DMS53 treated with DMSO at 0.1 percent for 48 hours (cell line): ENCODE measurements around the gene MRPS9.

Experiments used
- DNase-seq: peaks from one replicate; lab custom pipeline; 2025; ENCODE audit not compliant: unreplicated experiment; lab: John Stamatoyannopoulos, UW

MRPS9 gene

DNA sequence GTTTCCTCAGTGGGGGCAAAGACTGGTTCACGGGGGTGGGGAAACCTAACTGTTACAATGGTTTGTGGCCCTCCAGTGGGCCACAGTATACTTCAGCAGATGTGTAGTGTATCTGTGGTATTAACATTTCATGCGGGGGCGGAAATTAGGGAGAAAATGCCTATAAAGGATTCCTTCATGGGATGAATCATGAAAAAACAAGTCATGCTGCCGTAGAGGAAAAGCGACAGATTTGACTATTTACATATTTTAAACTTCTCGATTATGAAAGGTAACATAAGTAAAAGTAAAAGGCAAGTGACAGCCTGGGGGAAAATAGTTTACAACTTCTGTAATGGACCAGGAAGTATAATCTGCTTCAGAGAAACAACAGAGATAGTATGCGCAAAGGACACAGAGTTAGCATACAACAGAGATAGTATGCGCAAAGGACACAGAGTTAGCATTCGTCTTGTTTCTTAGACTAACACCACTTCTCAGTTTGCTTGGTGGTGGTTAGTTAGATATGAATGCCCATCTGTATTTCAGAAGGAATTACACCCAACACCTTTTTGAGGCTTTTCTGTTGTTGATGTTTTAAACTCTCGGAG lies 41.1 kb downstream of the MRPS9 start:
- no peak for DNase-seq

DNA sequence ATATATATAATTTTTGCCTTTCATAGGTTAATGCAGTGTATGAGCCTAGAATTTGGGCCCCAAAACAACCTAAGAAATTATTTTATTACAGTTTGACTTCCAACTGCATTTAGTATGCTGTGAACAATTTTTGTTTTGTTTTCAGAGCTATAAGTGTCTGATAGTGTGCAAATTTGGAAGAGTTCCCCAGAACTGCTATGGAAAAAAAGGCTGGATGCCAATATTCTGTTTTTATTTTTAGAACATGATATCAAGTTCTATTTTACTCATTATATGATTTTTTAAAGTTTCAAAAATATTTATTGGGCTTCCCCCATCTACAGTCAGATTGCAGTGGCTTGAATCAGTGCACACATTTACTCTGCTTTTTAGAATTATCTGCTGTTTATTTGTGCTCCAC lies 42.6 kb downstream of the MRPS9 start:
- DNase-seq, result no peak

DNA sequence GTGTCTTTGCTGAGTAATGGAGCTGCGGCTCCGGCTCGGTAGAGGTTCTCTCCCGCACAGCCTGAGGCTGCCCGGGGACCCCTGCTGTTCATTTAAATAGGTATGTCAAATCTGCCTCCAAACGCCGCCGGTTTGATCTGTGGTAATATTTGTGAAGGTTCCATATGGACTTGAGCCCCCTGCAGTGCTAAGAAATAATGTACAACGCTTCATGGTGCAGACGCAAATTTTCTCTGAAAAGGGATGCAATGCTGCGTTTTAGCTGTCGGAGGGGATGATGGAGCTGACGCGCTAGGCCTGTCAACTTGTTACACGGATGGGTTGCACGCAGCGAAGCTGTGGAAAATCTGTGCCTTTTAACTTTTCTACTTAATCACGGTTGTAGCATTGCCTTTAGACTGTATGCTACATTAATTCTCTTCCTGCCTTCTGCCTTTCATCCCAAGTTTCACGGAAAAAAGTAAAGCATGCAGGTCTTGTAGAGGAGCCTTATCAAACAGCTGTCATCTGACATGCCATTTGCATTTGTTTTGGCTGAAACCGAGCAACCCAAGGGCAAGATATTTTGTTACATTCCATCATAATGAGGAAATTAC lies 43.2 kb downstream of the MRPS9 start:
- no peak for DNase-seq

DNA sequence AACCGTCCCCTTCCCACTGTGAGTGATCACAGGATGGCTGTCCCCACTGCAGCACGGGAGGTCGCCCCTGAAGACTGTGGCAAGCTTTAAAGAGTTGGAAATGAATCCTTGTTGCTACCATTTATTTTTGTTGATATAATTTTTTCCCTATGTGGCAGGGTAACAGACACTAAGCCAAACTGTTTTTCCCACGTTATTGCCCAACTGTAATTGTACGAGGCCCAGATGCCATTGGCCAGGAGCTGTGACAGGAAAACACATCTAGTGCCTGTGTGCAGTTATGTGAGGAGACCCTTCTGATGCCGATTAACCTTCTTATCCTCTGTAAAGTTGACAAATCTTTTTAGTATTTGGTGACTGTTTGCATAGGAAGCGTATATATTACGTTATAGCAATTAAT lies 44.2 kb downstream of the MRPS9 start:
- no peak for DNase-seq

DNA sequence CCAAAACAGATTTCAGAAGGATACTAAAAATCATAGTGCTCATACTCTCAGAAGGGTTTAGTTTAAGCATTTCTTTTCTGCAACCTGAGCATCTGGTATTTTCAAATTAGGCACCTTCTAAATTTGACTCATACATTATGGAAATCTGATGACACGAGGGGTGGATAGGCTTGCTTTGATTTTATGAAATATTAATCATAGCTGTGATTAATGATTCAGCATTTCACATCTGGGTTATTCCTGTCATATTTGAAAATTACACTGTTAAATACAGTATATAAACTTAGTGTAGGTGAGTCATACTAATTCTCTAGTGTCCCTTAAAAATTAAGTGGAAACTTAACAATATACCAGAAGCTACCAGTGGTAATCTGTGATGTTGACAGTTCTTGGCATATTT lies 47.7 kb downstream of the MRPS9 start:
- DNase-seq, result no peak

DNA sequence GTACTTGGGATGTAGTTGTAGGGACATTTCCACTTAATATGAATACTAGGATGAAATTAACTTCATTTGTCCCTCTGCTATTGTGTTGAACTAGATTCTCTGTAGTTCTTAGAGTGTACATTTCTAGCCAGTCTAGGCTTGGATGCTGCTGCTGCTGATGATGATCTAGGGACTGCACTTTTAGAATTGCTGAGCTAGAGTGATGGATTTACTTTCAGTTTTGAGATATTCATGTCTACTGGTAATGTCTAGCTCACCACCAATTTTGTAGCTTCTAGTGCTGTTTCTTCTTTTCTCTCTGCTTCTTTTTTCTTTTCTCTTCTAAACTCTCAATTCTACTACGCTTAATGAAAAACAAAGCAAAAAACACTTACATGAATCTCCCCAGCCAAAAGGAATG lies 49.4 kb downstream of the MRPS9 start:
- no peak for DNase-seq

DNA sequence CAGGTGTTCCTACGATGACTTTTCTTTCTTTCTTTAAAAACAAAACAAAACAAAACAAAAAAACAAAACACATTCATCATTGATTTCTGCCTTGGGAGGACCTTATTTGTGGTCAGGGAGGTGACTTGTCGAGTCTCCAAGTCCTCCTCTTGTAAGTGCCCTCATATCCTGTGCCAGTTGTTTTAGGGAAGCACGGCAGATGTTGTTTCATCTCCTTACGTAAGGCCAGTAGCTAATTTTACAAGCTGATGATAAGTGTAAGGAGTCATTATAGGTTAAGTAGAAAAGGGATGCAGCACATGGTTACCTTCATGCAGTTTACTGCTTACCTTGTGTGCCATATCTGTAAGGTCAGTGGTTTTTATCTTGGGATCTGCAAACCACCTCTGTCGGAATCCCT lies 52.2 kb downstream of the MRPS9 start:
- DNase-seq, result no peak

DNA sequence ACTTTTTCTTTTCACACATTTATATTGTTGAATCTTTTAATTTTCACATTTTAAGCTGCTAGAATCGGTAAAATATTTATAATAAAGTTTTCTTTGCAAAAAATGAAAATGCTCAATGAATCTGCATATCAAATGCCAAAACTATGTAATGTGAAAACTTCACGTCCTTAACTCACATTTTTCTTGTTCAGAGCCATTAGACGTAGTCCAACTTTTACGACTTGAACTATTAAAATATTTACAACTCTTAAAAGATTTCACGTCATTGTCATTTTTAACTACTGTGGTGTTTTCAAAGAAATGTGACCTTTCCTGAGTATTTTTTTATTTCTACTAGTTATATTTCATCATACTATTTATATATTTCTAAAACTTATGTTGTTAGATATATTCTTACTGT lies 54.9 kb downstream of the MRPS9 start:
- no peak for DNase-seq

DNA sequence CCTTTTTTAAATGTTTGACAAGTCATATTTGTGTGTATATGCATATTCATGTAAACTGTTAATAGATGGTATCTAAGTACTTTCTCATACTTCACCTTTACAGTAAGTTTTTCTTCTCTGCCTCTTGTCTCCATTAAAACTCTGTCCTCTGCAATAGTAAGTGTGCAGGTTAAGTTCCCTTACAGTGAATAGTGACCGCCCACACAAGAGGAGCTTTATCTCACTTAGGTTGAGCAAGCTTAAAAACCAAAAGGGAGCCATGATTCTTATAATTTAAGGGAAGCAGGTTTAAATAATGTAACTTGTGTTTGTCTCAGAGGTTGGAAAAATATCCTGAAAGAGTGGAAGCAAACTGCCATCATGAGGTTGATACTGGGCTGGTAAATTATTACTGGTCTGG lies 61.3 kb downstream of the MRPS9 start:
- DNase-seq, result no peak

DNA sequence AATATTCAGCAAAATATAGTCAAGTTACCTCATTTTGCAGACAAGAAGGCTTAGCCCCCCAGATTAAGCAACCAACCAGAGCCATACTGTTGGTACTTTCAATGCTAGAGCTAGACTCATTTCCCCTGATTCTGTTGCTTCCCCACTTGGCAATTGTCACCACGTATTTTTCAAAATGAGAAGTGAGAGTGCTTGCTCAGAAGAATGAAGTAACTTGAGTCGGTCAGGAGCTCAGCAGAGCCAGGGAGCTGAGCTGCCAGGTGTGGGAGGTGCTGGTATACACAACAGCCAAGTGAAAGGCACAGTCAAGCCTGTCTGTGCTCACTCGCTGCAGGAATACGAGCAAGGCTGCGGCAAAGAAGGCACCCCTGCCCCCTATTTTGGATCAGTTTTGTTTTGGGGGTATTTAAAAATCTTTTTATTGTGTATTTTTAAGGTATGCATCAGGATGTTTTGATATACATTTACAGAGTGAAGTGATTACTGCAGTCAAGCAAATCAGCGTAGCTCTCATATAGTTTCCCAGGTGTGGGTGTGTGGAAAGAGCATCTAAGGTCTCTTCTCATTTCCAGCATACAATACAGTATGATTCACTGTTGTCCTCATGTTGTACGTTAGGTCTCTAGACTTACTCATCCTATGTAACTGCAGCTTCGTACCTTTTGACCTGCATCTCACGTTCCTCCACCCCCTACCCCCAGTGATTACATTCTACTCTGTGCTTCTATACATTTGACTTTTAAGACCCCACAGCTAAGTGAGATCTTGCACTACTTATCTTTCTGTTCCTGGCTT lies 62.4 kb downstream of the MRPS9 start:
- DNase-seq, result no peak

DNA sequence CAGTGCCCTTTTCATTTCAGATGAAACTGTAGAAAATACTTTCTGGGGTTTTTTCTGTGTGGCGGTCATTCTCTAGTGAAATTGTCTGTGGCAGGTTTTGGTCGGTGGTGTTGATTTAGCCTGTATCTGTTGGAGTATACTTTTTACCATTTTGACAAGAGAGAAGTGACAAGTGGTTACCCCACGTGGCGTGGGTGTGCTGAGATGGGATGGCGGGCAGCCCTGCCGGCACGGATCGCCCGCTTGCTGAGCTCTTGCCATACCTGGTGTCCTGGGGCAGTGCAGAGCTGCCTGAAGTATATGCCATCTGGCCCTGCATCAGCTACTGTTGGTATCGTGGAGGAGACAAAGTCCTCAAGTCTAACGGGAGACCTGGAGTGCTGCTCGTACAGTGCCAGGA lies 64.1 kb downstream of the MRPS9 start:
- no peak for DNase-seq

DNA sequence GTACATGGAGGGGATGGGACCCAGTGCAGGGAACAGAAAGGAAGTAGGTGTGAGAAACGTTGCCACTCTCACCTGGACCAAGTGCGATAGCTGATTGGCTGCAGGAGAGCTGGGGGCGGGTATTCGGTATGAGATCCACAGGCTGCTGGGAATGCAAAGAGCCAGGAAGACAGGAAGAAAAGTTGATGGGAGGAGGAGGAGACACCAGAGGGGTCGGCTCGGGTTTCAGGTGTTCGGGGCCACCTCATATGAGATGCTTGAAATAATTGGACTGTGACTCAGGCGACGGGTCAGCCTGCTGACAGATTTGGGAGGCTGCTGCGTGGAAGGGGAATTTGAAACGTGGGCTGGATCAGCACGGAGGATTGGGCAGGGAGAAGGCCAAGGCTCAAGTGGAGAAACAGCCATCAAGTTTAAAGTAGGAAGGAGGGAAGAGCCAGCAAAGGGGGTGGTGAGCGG lies 65.1 kb downstream of the MRPS9 start:
- DNase-seq, result no peak

DNA sequence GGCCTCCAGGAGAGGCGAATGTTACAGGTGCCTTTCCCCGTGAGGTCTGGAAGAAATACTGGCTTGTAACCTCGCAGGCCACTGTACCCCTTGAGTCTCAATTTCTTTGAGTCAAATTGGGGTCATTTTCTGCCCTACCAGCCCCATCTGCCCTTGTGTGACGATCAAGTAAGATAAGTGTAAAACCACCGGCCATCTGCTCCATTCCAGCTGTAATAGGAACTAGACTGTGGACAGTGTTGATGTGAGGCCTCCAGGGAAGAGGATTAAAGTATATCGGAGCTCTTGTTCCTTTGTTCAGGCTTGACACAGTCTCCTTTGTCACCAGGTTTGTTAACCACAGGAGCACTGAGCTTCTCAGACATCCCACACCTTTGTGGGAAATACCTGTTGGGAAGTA lies 65.6 kb downstream of the MRPS9 start:
- no peak for DNase-seq

DNA sequence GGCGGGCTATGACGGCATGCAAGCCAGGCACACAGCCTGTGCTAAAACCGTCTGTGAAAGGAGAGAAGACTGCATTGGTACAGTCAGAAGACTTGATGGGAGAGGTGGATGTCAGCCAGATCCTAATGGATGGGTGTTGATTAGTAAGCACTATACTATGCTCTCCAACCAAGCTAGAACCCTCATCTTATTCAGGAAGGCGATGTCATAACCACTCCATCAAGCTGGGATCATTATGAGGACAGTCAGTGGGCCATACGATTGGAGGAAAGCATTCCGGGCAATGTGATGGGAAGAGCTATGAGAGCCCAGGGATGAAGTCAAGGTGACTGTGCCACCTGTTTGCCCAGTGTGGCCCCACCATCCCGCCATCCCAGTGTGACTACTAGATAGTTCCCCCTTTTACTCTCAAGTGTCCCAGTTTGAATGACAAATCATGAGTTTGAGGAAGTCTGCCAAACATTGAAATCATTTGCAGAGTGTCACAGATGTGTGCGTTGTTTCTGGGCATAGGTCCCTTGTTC lies 66.4 kb downstream of the MRPS9 start:
- DNase-seq, result no peak

DNA sequence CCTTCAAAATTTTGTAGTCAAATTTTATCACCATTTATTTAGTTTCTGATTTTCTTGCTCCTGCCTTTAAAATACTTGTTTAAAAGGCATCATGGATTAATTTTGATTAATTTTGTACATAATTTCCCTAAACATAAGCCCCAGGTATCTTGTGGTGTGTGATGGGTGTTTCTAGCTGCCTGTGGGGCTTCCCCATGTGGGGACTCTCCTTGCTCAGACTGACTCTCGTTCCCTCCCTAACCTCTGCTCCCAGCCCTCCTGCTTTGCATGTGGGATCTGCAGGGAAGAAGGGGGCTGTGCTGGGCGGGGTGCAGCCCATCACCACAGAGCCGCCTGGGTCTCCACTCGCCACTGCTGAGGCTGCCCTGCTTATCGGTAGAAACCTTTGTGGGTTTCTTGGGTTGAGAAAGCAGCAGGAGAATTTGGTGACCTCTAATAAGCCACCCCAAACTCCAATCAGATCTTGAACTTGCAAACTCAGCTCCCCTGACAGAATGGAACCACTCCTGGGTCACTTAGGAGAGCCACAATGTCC lies 72.5 kb downstream of the MRPS9 start:
- DNase-seq, result no peak

DNA sequence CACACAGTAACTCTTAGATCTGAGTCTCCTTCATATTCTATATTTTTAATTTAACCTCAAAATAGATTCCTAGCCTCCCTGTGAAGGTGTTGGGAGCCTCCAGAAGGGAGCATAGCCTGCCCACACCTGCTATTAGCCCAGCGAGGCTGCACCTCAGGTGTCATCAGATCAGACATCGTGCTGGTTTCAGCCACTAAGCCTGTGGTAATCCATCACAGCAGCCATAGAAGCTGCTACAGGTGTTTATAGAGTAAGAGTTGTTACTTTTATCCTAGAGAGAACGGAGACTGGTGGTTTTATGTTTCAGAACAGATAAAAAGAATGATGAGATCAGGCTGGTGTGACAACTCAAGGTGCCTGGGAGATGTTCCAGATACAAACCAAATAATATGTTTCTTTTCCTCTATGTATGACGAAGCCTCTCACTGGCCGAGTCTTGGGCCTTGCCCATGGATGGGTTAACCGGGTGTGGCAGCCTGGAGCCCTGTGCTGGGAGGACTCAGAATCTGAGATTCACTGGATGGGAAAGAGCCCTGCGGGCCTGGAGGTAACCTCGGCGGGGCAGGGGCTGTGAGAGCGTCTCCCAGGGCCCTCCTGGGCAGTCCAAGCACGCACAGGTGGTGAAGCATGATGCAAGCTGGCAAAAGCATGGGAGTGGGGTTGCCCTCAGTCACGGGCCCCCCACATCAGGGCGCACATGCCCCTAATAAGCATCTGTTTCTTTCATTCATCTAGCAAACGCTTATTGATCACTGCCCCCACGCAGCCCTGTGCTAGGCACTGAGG lies 73.7 kb downstream of the MRPS9 start:
- no peak for DNase-seq

DNA sequence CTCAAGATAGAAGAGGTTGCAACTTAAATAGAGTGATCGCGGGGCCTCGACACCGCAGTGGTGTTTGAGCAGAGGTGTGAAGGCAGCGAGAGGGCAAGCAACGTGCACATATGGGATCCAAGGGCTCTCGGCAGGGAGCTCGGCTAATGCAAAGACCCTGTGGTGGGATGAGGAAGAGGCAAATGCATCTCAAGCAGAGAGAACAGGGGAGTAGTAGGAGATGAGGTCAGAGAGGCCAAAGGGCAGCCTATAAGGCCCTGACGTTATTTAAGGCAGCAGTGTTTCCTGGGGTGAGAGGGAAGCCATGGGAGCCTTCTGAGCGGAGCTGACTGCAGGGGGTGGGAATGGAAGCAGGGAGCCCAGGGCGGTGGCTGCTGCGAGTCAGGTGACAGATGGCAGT lies 74.5 kb downstream of the MRPS9 start:
- DNase-seq, result no peak

DNA sequence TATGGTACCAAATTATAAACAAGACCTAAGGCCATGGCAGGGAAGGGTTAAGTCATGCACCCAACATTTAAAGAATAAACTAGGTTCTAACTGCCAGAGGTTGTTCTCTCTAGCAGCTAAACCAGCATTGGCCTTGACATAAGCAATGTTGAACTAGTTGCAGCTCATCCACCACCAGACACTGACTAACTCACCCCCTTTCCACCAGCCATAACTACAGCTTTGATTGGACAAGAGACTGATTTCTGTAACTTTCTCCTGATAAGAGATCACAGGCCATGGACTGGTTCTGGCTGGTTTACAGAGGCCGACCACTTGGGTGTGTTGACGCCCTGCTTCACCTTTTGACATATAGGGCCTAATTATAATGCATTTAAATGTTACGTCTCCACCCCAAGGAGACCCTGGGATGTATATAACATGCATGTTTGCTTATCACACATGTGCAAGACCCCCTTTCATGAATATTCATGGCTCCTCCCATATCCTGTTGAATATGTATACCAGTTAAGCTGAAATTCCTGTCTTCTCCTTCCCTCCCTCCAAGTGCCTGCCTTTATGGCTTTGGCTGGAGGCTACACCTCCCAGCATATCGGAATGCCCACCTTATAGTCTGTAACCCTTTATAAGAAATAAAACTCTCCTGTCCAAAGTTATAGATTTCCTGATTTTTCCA lies 75.9 kb downstream of the MRPS9 start:
- DNase-seq, result no peak

DNA sequence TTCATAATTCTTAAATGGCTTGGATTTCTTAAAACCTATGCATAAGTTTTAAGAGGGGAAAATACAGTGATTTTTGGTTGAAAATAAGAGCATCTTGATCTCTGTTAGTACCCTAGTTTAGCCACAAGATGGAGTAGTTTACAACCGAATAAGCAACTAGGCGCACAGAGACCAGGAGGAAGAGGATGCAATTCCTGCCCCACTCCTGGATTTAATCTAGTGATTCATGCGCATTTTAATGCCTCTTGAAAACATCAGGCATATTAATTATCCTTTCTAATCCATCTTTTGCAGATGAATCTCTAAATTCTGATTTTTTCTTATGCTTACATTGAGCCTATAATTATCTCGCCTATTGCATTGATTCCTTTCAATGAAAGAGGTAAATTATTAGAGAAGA lies 76.7 kb downstream of the MRPS9 start:
- peak; percentile 66 for DNase-seq

DNA sequence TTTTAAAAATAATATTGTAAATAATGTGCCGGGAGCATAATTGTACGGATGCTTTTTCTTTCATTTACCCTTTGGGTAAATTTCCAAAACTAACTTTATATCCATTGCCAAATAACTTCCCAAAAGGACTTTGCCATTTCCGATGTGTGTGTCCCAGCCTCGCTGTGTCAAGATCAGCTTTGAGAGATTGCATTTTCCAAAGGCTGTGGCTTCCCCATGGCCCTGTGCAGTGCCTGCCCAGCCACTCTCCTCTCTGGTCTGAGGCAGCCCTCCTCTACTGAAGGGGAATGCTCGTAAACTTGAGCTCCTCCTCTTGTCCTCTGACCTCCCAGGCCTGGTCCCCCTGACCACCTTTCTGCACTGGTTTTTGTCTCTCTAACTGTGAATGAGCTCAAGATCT lies 78.5 kb downstream of the MRPS9 start:
- DNase-seq, result no peak

DNA sequence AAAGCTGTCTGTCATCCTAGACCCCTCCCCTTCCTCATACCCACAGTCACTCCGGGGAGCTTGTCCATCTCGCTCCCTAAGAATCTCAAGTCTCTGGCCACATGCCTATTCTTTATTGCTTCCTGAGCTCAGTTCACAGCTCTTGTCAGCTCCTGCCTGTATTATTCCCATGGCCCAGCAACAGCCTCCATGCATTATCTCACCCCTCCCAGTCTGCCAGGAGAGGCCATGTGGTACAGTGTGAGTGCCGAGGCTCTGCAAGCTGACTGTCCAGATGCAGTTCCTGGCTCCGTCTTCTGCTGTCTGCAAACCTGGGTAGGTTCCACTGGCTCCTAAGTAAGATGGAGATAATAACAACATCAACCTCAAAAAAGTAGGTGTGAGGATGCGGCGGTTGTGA lies 79.7 kb downstream of the MRPS9 start:
- DNase-seq, result no peak
